ENCODE data around the gene IL16. TPM values are rescaled to one million over a fixed set of nuclear protein-coding genes. Genes with fewer than 3 reads are reported as not detected.

The IL16 gene
- total and polyA plus RNA-seq, 10 donors = 93.9 to 159 (median 128) TPM

DNA sequence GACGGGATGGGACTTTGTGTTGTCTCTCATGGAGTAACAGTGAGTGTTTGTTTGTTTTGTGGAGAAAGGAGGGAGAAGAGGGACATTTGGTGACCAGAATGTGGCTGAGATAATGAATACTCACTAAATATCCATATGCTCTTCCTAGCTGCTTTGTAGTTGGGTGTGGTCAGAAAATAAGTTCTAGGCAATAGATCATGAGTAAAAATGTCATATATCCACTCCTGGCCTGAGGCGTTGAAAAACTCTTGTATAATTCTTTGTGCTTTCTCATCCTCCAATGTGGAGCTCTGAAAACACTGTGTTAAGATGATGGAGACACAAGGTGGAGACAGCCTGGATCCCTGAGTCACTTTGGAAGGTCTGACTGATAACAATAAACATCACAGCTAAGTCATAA lies 28.0 kb upstream of the IL16 start:
- Histone ChIP-seq H3K27me3 (replicated peaks in 1 of 7) (no peaks in the 10 kb centered on the region), H3K36me3 (no peaks in the 10 kb centered on the region), H3K4me3 (no peak overlapping the region), H3K4me1 (peaks cover 0 to 6% (median 0%) of the 10 kb centered on the region in 6 donors), H3K9me3 (no peaks in the 10 kb centered on the region), H3K27ac (no peak overlapping the region)
- 77 to 94% (median 90%) methylated on average over 2 of the region's 2 CpGs for WGBS, 5 donors
- TF ChIP-seq POLR2AphosphoS5 (IDR thresholded peaks at IDR 0.05) = no peak
- TF ChIP-seq, protein P1, sequence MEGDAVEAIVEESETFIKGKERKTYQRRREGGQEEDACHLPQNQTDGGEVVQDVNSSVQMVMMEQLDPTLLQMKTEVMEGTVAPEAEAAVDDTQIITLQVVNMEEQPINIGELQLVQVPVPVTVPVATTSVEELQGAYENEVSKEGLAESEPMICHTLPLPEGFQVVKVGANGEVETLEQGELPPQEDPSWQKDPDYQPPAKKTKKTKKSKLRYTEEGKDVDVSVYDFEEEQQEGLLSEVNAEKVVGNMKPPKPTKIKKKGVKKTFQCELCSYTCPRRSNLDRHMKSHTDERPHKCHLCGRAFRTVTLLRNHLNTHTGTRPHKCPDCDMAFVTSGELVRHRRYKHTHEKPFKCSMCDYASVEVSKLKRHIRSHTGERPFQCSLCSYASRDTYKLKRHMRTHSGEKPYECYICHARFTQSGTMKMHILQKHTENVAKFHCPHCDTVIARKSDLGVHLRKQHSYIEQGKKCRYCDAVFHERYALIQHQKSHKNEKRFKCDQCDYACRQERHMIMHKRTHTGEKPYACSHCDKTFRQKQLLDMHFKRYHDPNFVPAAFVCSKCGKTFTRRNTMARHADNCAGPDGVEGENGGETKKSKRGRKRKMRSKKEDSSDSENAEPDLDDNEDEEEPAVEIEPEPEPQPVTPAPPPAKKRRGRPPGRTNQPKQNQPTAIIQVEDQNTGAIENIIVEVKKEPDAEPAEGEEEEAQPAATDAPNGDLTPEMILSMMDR (IDR thresholded peaks at IDR 0.05 in 8 of 11, conservative IDR thresholded peaks at IDR 0.05 in 3 of 11) = no peak
- no peak for TF ChIP-seq POLR2A (IDR thresholded peaks at IDR 0.05)
- DNase-seq = no peak
- intact Hi-C loops (cut with DNase I; ENCODE audit: low total_unique reads) = no loop called here

DNA sequence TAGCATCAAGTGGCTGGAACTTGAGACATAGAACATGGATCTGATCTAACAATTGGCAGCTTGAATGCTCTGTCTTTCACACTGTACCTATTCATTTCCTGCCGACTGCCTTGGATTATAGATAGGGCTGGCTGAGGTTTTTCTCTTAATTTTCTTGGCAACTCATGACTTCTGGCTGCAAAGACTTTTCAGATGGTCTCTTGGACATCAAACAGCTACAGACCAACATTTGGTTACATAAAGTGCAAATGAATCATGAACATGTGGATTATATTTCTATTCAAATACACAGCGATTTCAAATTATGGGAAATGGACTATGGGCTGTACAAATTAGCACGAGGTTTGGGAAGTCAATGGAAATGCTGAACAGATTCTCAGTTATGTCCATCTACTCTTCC lies 26.2 kb upstream of the IL16 start:
- H3K9me3 ChIP-seq = no peaks in the 10 kb centered on the region
- H3K27me3 ChIP-seq (replicated peaks in 1 of 7) = no peaks in the 10 kb centered on the region
- WGBS, 5 donors = 58 to 72% (median 62%) methylated on average over 3 of the region's 3 CpGs
- intact Hi-C loops (cut with DNase I; ENCODE audit: low total_unique reads) = no loop called here
- peaks cover 0 to 6% (median 0%) of the 10 kb centered on the region in 6 donors for H3K4me1 ChIP-seq
- TF ChIP-seq, protein P1 (IDR thresholded peaks at IDR 0.05 in 8 of 11, conservative IDR thresholded peaks at IDR 0.05 in 3 of 11) = no peak
- TF ChIP-seq POLR2AphosphoS5 (IDR thresholded peaks at IDR 0.05) = no peak
- TF ChIP-seq POLR2A (IDR thresholded peaks at IDR 0.05) = no peak
- H3K27ac ChIP-seq = no peak overlapping the region
- H3K36me3 ChIP-seq = no peaks in the 10 kb centered on the region
- DNase-seq = no peak
- H3K4me3 ChIP-seq = no peak overlapping the region

DNA sequence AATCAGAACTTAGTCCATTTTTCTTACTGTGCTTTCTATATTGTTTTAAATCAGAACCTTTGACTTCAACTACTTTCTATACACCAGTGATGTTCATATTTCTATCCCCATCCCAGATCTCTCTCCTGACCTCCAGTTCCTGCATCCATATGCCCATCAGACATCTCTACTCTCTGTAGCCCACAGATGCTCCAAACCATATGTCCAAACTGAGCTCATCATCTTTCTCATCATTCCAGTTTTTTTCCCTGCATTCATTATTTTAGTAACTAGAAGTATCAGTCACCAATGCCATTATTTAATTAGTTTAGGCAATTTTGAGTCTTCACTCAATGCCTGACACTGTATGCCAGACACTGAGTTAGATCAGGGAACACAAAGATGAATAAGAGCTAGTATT lies 25.4 kb upstream of the IL16 start:
- intact Hi-C loops (cut with DNase I; ENCODE audit: low total_unique reads) = no loop called here

DNA sequence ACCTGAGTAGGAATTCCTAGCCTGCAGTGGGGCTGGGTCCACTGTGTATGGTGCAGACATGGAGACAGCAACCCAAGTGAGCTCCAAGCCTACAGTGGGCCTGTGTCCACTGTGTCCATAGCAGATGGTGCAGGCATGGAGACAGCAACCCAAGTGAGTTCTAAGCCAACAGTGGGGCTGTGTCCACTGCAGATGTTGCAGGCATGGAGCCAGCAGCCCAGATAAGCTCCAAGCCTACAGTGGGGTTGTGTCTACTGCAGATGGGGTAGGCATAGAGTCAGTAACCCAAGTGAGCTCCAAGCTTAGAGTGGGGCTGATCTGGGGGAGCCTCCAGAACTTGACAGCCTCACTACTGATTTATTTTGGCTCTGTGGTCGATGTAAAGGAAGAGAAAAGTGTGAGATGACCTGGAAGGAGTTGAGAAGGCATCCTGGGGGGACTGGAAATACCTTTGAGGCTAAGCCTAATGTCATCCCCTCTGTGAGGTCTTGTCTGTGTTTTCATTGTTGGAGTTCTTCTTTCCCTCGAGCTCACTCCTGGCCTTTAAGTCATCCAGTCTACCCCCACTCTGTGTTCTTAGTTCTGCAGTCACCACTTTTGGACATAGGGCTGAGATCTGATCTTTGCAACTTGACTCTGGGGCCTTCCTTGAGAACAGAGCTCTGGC lies 22.4 kb upstream of the IL16 start:
- 62 to 66% (median 63%) methylated on average over 2 of the region's 2 CpGs for WGBS, 5 donors
- Histone ChIP-seq H3K4me3 (no peak overlapping the region), H3K9me3 (no peaks in the 10 kb centered on the region), H3K27ac (no peak overlapping the region), H3K36me3 (no peaks in the 10 kb centered on the region), H3K4me1 (no peaks in the 10 kb centered on the region), H3K27me3 (replicated peaks in 1 of 7) (no peaks in the 10 kb centered on the region)
- DNase-seq = no peak
- TF ChIP-seq POLR2AphosphoS5 (IDR thresholded peaks at IDR 0.05) (no peak), POLR2A (IDR thresholded peaks at IDR 0.05) (no peak)
- TF ChIP-seq, protein P1 (IDR thresholded peaks at IDR 0.05 in 8 of 11, conservative IDR thresholded peaks at IDR 0.05 in 3 of 11) = no peak
- intact Hi-C loops (cut with DNase I; ENCODE audit: low total_unique reads) = no loop called here

More for the DNA sequence above, 25.4 kb upstream of the IL16 start:
- no peaks in the 10 kb centered on the region for H3K27me3 ChIP-seq (replicated peaks in 1 of 7)
- H3K9me3 ChIP-seq = no peaks in the 10 kb centered on the region
- peaks cover 0 to 6% (median 0%) of the 10 kb centered on the region in 6 donors for H3K4me1 ChIP-seq
- H3K36me3 ChIP-seq = no peaks in the 10 kb centered on the region
- TF ChIP-seq, protein P1 (IDR thresholded peaks at IDR 0.05 in 8 of 11, conservative IDR thresholded peaks at IDR 0.05 in 3 of 11) = no peak
- TF ChIP-seq POLR2A (IDR thresholded peaks at IDR 0.05) (no peak), POLR2AphosphoS5 (IDR thresholded peaks at IDR 0.05) (no peak)
- DNase-seq = no peak
- H3K27ac ChIP-seq = no peak overlapping the region
- H3K4me3 ChIP-seq = no peak overlapping the region
